Lung (tissue), 12 donors: ENCODE results near the gene RNGTT. TPM values are rescaled to one million over a fixed set of nuclear protein-coding genes. Genes with fewer than 3 reads are reported as not detected.

Source experiments
- ATAC-seq: fragments of 200-7000 bp; cut with Tn5 transposase; one replicate; pipeline ENCODE4 v1.9.1; 2020; ENCODE audit warnings: moderate number of reproducible peaks; ENCODE audit not compliant: insufficient read depth, low FRiP score
- DNase-seq, 3 donors: peaks; one replicate each; pipeline ENCODE4 v3.0.0-alpha.2; 2013 to 2017
- H3K27ac ChIP-seq, 2 donors: one replicate each; pipeline ENCODE4 v1.5.1; 2013; ENCODE audit warnings: mild to moderate bottlenecking in 2 of 2, moderate library complexity in 2 of 2, control low read depth in 1 of 2, inconsistent platforms in 1 of 2, low read depth in 1 of 2, low read length in 1 of 2
- H3K27me3 ChIP-seq, 3 donors: one replicate each; pipeline ENCODE4 v1.5.1; 2013; ENCODE audit warnings: low read length in 2 of 3; ENCODE audit not compliant: control insufficient read depth in 3 of 3, insufficient read depth in 3 of 3
- H3K36me3 ChIP-seq, 4 donors: one replicate each; pipeline ENCODE4 v1.5.1; 2013; ENCODE audit warnings: low read length in 4 of 4, mild to moderate bottlenecking in 1 of 4, moderate library complexity in 1 of 4; ENCODE audit not compliant: control insufficient read depth in 4 of 4, insufficient read depth in 4 of 4
- H3K4me1 ChIP-seq, 5 donors: one replicate each; pipeline ENCODE4 v1.5.1; 2013; ENCODE audit warnings: low read length in 5 of 5, mild to moderate bottlenecking in 2 of 5, moderate library complexity in 1 of 5; ENCODE audit not compliant: control insufficient read depth in 5 of 5, insufficient read depth in 5 of 5
- H3K4me3 ChIP-seq: one replicate; pipeline ENCODE4 v1.5.1; 2013; ENCODE audit warnings: mild to moderate bottlenecking, control low read depth, moderate library complexity
- H3K9ac ChIP-seq, 2 donors: one replicate each; pipeline ENCODE4 v1.5.1; 2013; ENCODE audit warnings: low read length in 2 of 2, control low read depth in 1 of 2; ENCODE audit not compliant: insufficient read depth in 1 of 2
- H3K9me3 ChIP-seq, 4 donors: one replicate each; pipeline ENCODE4 v1.5.1; 2013; ENCODE audit warnings: low read length in 3 of 4, mild to moderate bottlenecking in 1 of 4, moderate library complexity in 1 of 4; ENCODE audit not compliant: control insufficient read depth in 4 of 4, insufficient read depth in 3 of 4
- CTCF ChIP-seq: IDR thresholded peaks from 2 replicates; pipeline ENCODE4 v1.5.1; 2012; ENCODE audit warnings: mild to moderate bottlenecking; ENCODE audit errors: control extremely low read depth, extremely low read depth
- WGBS, 2 donors: extraction: QIAGEN DNeasy Blood & Tissue Kit; methylation state at CpG; one replicate each; pipeline ENCODE4 v1.1.7; 2013; 5-methylcytosine and 5-hydroxymethylcytosine counted together
- polyA plus RNA-seq, 2 donors: library from polyadenylated mRNA; stranded (reverse); fragments of 200-250 nt; gene quantifications; one replicate each; pipeline ENCODE4 v1.2.1, GENCODE V29; 2013
- total RNA-seq, 2 donors: library from RNA; depleted of rRNA in 1 of 2; stranded (reverse); fragments of >200 nt in 1 of 2; gene quantifications; one replicate each; pipeline ENCODE4 v1.2.1, GENCODE V29; 2014 to 2021
- donor health status: control.
- donor health status: control.
- donor health status: Bipolar disorder and iron deficiency.
- donor health status: healthy.
- donor health status: DM: yes; HTN: yes; CAD: no.

RNGTT gene
- total and polyA plus RNA-seq, 4 donors, result 3.0 to 25.0 (median 9.2) TPM

GRCh38 chr6:89007209-89008000 is 44.0 kb upstream of the RNGTT start:
- 31 to 48% methylated on average over 15 of the region's 15 CpGs for WGBS, 2 donors
- ATAC-seq, result peak; percentile 29
- H3K36me3 ChIP-seq, result no peaks in the 10 kb centered on the region
- H3K9me3 ChIP-seq, result no peaks in the 10 kb centered on the region
- peak; percentile 22 to 55 (median 24) for DNase-seq
- no peaks in the 10 kb centered on the region for H3K27me3 ChIP-seq
- no peak overlapping the region for H3K4me3 ChIP-seq
- peaks cover 0 to 9% (median 0%) of the 10 kb centered on the region in 5 donors for H3K4me1 ChIP-seq
- H3K9ac ChIP-seq, result no peak overlapping the region
- H3K27ac ChIP-seq, result peak overlapping the region in 1 of 2 donors; percentile 52
- no peak for TF ChIP-seq CTCF

GRCh38 chr6:89002523-89002922 is 39.1 kb upstream of the RNGTT start:
- Histone ChIP-seq H3K9ac (no peak overlapping the region), H3K4me1 (peaks cover 0 to 4% (median 0%) of the 10 kb centered on the region in 5 donors), H3K4me3 (no peak overlapping the region), H3K27me3 (no peaks in the 10 kb centered on the region), H3K27ac (no peak overlapping the region), H3K36me3 (no peaks in the 10 kb centered on the region), H3K9me3 (no peaks in the 10 kb centered on the region)
- TF ChIP-seq CTCF, result no peak
- DNase-seq (no peak), ATAC-seq (no peak)
- WGBS, 2 donors, result 92 to 94% methylated on average over 4 of the region's 4 CpGs

GRCh38 chr6:88997327-88997726 is 33.9 kb upstream of the RNGTT start:
- no peak overlapping the region for H3K9ac ChIP-seq
- DNase-seq, result no peak
- no peaks in the 10 kb centered on the region for H3K9me3 ChIP-seq

More at GRCh38 chr6:88997327-88997726, 33.9 kb upstream of the RNGTT start:
- H3K36me3 ChIP-seq, result no peaks in the 10 kb centered on the region
- no peak overlapping the region for H3K4me3 ChIP-seq
- 83 to 86% methylated on average over 4 of the region's 4 CpGs for WGBS, 2 donors
- ATAC-seq, result no peak
- no peak for TF ChIP-seq CTCF
- no peak overlapping the region for H3K27ac ChIP-seq
- no peaks in the 10 kb centered on the region for H3K27me3 ChIP-seq
- no peaks in the 10 kb centered on the region for H3K4me1 ChIP-seq
